Activated CD4-positive, alpha-beta T cell treated with anti-CD3 and anti-CD28 coated beads, Interleukin-2, Interleukin-4, amounts not matched to agents 100 ng/mL and 50 ng/mL, durations not matched to agents 16 hours and 8 hours (primary cell): ENCODE data around the gene PTAR1.
A peak's percentile ranks its signal among the peaks of the same experiment; 100 is the strongest.
"Not testable (repeated sequence)": the region's sequence is repeated elsewhere in the genome, so short reads cannot be mapped to it uniquely, and the experiment has no call there.

Source experiments
- DNase-seq: peaks from one replicate; pipeline ENCODE4 v3.0.0-alpha.2; 2020; ENCODE audit warnings: low spot score

Gene PTAR1

GRCh38 chr9:69759421-69760277 is at the start of gene PTAR1:
TSS of gene PTAR1 (minus strand) at chr9:69760011. CDS start at chr9:69759938, 73 bp downstream.
- peak; percentile 90 for DNase-seq

- DNase-seq = peak; percentile 41
Observed at GRCh38 chr9:69809304-69809863, 49.6 kb upstream of the PTAR1 start.

GRCh38 chr9:69806627-69807026 is 46.8 kb upstream of the PTAR1 start:
- DNase-seq = no peak

GRCh38 chr9:69805962-69806515 is 46.2 kb upstream of the PTAR1 start:
- no peak for DNase-seq

- no peak for DNase-seq
Observed at GRCh38 chr9:69801989-69802388, 42.2 kb upstream of the PTAR1 start.

- not testable (repeated sequence) for DNase-seq
Observed at GRCh38 chr9:69800027-69800426, 40.2 kb upstream of the PTAR1 start.

GRCh38 chr9:69799521-69799920 is 39.7 kb upstream of the PTAR1 start:
- not testable (repeated sequence) for DNase-seq

GRCh38 chr9:69798744-69799143 is 38.9 kb upstream of the PTAR1 start:
- no peak for DNase-seq

GRCh38 chr9:69797675-69798074 is 37.9 kb upstream of the PTAR1 start:
- no peak for DNase-seq

GRCh38 chr9:69794356-69794755 is 34.5 kb upstream of the PTAR1 start:
- no peak for DNase-seq

- DNase-seq = no peak
Observed at GRCh38 chr9:69785757-69786156, 25.9 kb upstream of the PTAR1 start.

GRCh38 chr9:69773258-69773657 is 13.4 kb upstream of the PTAR1 start:
- no peak for DNase-seq

GRCh38 chr9:69771775-69772418 is 12.1 kb upstream of the PTAR1 start:
- DNase-seq = no peak

GRCh38 chr9:69768716-69769115 is 8.9 kb upstream of the PTAR1 start:
- no peak for DNase-seq

GRCh38 chr9:69768101-69768500 is 8.3 kb upstream of the PTAR1 start:
- DNase-seq = no peak

- not testable (repeated sequence) for DNase-seq
Observed at GRCh38 chr9:69763862-69764261, 4.1 kb upstream of the PTAR1 start.

GRCh38 chr9:69762527-69762926 is 2.7 kb upstream of the PTAR1 start:
- DNase-seq = no peak

- no peak for DNase-seq
Observed at GRCh38 chr9:69760278-69760610, 433 bp upstream of the PTAR1 start.

GRCh38 chr9:69759021-69759420 is 790 bp downstream of the PTAR1 start:
- peak; percentile 3 for DNase-seq

GRCh38 chr9:69757996-69758675 is 1.7 kb downstream of the PTAR1 start:
- peak; percentile 46 for DNase-seq

GRCh38 chr9:69755205-69755604 is 4.6 kb downstream of the PTAR1 start:
- no peak for DNase-seq

GRCh38 chr9:69753830-69754229 is 6.0 kb downstream of the PTAR1 start:
- no peak for DNase-seq
